HG03378 (cell line): Measurements from ENCODE around the gene JAM3.
"Not testable (repeated sequence)": the region's sequence is repeated elsewhere in the genome, so short reads cannot be mapped to it uniquely, and the experiment has no call there.

Experiments
- ATAC-seq: cut with Tn5 transposase; IDR thresholded peaks from one replicate; pipeline ENCODE4 v1.9.1; 2021; ENCODE audit warnings: mild to moderate bottlenecking, moderate library complexity; ENCODE audit not compliant: unreplicated experiment

The JAM3 gene

DNA sequence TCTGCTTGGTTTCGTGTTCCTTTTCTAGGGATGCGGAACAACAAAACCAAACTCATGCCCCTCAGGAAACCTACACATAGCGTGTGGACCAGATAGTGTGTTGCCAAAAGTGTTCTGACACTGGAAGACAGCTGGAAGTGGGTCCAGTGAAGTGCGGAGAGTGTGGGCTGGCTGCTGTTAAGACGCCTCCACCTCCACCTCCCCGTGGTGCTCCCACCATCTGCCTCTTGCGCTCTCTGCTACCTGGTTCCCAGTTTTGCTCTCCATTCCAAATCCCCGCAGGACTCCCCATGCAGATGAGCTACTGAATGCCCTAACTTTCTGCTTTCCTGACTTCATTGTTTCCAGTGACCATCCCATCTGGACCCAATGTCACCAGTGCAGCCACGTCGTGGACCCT is 103.1 kb downstream of the JAM3 start:
- ATAC-seq = no peak

DNA sequence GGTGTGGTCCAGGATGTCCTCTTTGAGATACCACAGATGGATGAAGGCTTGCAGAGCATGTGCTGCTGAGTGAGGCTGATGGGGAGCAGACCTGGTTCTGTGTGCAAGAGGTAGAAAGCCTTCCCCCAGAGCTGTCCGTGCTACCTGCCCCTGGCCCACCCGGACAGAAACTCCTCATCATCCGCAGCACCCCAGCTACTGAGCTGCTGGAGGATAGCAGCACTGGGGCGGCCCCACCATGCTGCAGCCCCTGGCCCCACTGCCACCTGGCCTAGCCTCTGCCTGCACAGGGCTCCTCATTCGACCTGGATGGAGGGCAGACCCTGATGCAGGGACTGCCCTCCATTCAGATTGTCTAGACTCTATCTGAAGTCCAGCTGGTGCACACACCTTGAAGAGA is 104.4 kb downstream of the JAM3 start:
- ATAC-seq = no peak

GRCh38 chr11:134176284-134176683 is 107.4 kb downstream of the JAM3 start:
- no peak for ATAC-seq

DNA sequence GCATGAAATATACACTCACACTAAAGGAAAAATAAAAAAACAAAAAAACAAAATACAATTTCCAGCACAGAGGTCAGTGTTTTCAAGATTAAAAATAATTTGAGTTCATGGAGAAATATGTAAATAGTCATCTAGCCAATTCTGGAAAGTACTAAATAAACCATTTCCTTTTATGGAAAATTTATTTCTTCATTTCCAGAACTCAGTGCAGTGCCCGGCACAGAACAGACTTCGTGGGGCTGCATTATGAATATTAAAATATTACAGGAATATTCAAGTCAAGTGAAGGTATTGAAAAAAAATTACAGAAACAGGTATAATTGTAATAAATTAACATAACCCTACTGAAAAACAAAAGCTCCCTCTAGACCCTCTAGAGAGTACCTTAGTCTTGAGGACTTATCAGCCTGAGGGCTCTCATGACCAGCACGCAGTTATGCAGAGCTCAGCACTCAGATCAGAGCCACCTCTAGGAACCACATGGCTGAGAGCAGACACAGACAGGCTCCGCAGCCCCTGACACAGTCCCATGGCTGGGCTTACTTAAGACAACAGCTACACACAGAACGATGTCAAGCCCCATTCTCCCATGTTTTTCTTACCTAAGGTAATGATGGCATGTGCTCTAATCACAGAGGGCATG is 109.3 kb downstream of the JAM3 start:
- no peak for ATAC-seq

GRCh38 chr11:134181707-134182106 is 112.8 kb downstream of the JAM3 start:
- no peak for ATAC-seq

GRCh38 chr11:134188092-134188491 is 119.2 kb downstream of the JAM3 start:
- not testable (repeated sequence) for ATAC-seq

DNA sequence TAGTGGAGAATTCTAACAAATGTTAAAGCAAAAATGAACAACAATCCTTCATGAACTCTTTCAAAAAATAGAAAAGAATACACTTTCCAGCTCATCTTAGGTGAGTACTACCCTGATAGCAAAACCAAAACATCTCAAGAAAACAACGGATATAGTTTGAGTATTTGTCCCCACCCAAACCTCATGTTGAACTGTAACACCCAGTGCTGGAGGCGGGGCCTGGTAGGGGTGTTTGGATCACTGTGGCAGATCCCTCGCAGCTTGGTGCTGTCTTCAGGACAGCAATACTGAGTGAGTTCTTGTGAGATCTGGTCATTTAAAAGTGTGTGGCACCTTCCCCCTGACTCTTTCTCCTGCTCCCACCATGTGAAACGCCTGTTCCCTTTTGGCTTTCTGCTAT is 127.9 kb downstream of the JAM3 start:
- ATAC-seq = no peak

DNA sequence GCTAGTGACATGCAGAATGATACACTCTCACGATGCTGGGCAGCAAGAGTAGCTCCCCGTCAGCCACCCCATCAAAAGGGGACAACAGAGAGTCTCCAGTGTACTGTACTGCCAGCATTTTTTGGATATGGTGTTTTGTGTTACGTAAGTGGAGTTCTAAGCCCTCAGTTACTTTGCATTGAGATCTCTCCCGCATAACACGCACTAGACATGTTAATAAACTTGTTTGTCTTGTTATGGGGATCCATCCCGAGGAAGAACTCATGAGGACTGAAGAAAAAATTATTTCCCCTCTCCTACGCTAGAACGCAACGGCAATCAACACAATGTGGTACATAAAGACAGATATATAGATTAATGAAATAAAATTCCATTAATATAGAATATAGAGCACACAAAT is 130.7 kb downstream of the JAM3 start:
- no peak for ATAC-seq

- ATAC-seq = no peak
Observed at GRCh38 chr11:134200688-134201087, 131.8 kb downstream of the JAM3 start.
